Measurements from ENCODE around the gene ATP8A2. TPM values are rescaled to one million over a fixed set of nuclear protein-coding genes. Genes with fewer than 3 reads are reported as not detected.
A peak's percentile ranks its signal among the peaks of the same experiment; 100 is the strongest.

The ATP8A2 gene
- polyA plus RNA-seq, 1 donor from 2014 or later, result 11.9 TPM

- H3K4me3 ChIP-seq (ENCODE audit: low read length), result no peak overlapping the region
- H3F3A ChIP-seq (ENCODE audit: insufficient read depth, low read length, poor library complexity, severe bottlenecking), result no peaks in the 10 kb centered on the region
- H3K9ac ChIP-seq (ENCODE audit: low read length), result no peak overlapping the region
- H3K9me2 ChIP-seq (ENCODE audit: insufficient read depth, low read length), result no peaks in the 10 kb centered on the region
- no peaks in the 10 kb centered on the region for H3K36me3 ChIP-seq (ENCODE audit: insufficient read depth, low read length)
- peaks cover 6% of the 10 kb centered on the region for H3K9me3 ChIP-seq (ENCODE audit: low read length)
- H3K4me2 ChIP-seq (ENCODE audit: low read length), result no peak overlapping the region
- H3K27me3 ChIP-seq (ENCODE audit: insufficient read depth, low read depth, low read length), result no peaks in the 10 kb centered on the region
- H4K20me1 ChIP-seq (ENCODE audit: insufficient read depth), result no peaks in the 10 kb centered on the region
- no peaks in the 10 kb centered on the region for H3K79me2 ChIP-seq (replicated peaks; ENCODE audit: insufficient read depth, low read length)
- no peak for TF ChIP-seq CTCF (IDR thresholded peaks at IDR 0.05; ENCODE audit: poor library complexity, severe bottlenecking)
- no peak for TF ChIP-seq EZH2 (IDR thresholded peaks at IDR 0.05; ENCODE audit: borderline replicate concordance, insufficient read depth, low read length, poor library complexity, severe bottlenecking)
- no peak for TF ChIP-seq REST (IDR thresholded peaks at IDR 0.05; ENCODE audit: borderline replicate concordance)
- TF ChIP-seq EP300 (conservative IDR thresholded peaks at IDR 0.05; ENCODE audit: poor library complexity, severe bottlenecking), result no peak
- no peak for TF ChIP-seq MXI1 (conservative IDR thresholded peaks at IDR 0.05; ENCODE audit: poor library complexity, severe bottlenecking)
- TF ChIP-seq SMC3 (conservative IDR thresholded peaks at IDR 0.05; ENCODE audit: poor library complexity), result no peak
- no peak for TF ChIP-seq RAD21 (conservative IDR thresholded peaks at IDR 0.05)
- H3K27ac ChIP-seq (ENCODE audit: low read length), result no peak overlapping the region
- no peak overlapping the region for H2AFZ ChIP-seq (ENCODE audit: low read depth, low read length)
These were observed 75.6 kb downstream of the ATP8A2 start for GRCh38 chr13:25447396-25447795.

GRCh38 chr13:25453850-25454365 lies 82.1 kb downstream of the ATP8A2 start:
- no peak overlapping the region for H3K27ac ChIP-seq (ENCODE audit: low read length)
- H3K79me2 ChIP-seq (replicated peaks; ENCODE audit: insufficient read depth, low read length), result no peaks in the 10 kb centered on the region
- no peaks in the 10 kb centered on the region for H3K9me3 ChIP-seq (ENCODE audit: low read length)
- H3K9me2 ChIP-seq (ENCODE audit: insufficient read depth, low read length), result no peaks in the 10 kb centered on the region
- no peak overlapping the region for H3K9ac ChIP-seq (ENCODE audit: low read length)
- no peak overlapping the region for H3K4me2 ChIP-seq (ENCODE audit: low read length)
- H3K4me3 ChIP-seq (ENCODE audit: low read length), result no peak overlapping the region
- H3K27me3 ChIP-seq (ENCODE audit: insufficient read depth, low read depth, low read length), result no peaks in the 10 kb centered on the region
- H2AFZ ChIP-seq (ENCODE audit: low read depth, low read length), result no peak overlapping the region
- TF ChIP-seq EP300 (conservative IDR thresholded peaks at IDR 0.05; ENCODE audit: poor library complexity, severe bottlenecking), result peak; percentile 45
- TF ChIP-seq POLR2AphosphoS5 (IDR thresholded peaks at IDR 0.05), result peak; percentile 19
- no peak for TF ChIP-seq EZH2 (IDR thresholded peaks at IDR 0.05; ENCODE audit: borderline replicate concordance, insufficient read depth, low read length, poor library complexity, severe bottlenecking)
- no peaks in the 10 kb centered on the region for H3K36me3 ChIP-seq (ENCODE audit: insufficient read depth, low read length)
- H3F3A ChIP-seq (ENCODE audit: insufficient read depth, low read length, poor library complexity, severe bottlenecking), result no peaks in the 10 kb centered on the region
- H4K20me1 ChIP-seq (ENCODE audit: insufficient read depth), result no peaks in the 10 kb centered on the region

- no peaks in the 10 kb centered on the region for H3K27me3 ChIP-seq (ENCODE audit: insufficient read depth, low read depth, low read length)
- H3K79me2 ChIP-seq (replicated peaks; ENCODE audit: insufficient read depth, low read length), result no peaks in the 10 kb centered on the region
- no peak overlapping the region for H2AFZ ChIP-seq (ENCODE audit: low read depth, low read length)
- no peak overlapping the region for H3K4me3 ChIP-seq (ENCODE audit: low read length)
- H3K9me3 ChIP-seq (ENCODE audit: low read length), result no peaks in the 10 kb centered on the region
- H3K4me2 ChIP-seq (ENCODE audit: low read length), result no peak overlapping the region
- no peaks in the 10 kb centered on the region for H3K36me3 ChIP-seq (ENCODE audit: insufficient read depth, low read length)
- H3K27ac ChIP-seq (ENCODE audit: low read length), result no peak overlapping the region
- TF ChIP-seq SMC3 (conservative IDR thresholded peaks at IDR 0.05; ENCODE audit: poor library complexity), result no peak
- no peak for TF ChIP-seq EP300 (conservative IDR thresholded peaks at IDR 0.05; ENCODE audit: poor library complexity, severe bottlenecking)
- no peak for TF ChIP-seq TAF1 (IDR thresholded peaks at IDR 0.05; ENCODE audit: low read depth)
- no peak for TF ChIP-seq CTCF (IDR thresholded peaks at IDR 0.05; ENCODE audit: poor library complexity, severe bottlenecking)
- TF ChIP-seq EZH2 (IDR thresholded peaks at IDR 0.05; ENCODE audit: borderline replicate concordance, insufficient read depth, low read length, poor library complexity, severe bottlenecking), result no peak
- no peak for TF ChIP-seq RAD21 (conservative IDR thresholded peaks at IDR 0.05)
- TF ChIP-seq REST (IDR thresholded peaks at IDR 0.05; ENCODE audit: borderline replicate concordance), result no peak
- TF ChIP-seq POLR2AphosphoS5 (IDR thresholded peaks at IDR 0.05), result no peak
- TF ChIP-seq MXI1 (conservative IDR thresholded peaks at IDR 0.05; ENCODE audit: poor library complexity, severe bottlenecking), result no peak
- no peak overlapping the region for H3K9ac ChIP-seq (ENCODE audit: low read length)
- no peaks in the 10 kb centered on the region for H4K20me1 ChIP-seq (ENCODE audit: insufficient read depth)
- no peaks in the 10 kb centered on the region for H3K9me2 ChIP-seq (ENCODE audit: insufficient read depth, low read length)
- no peaks in the 10 kb centered on the region for H3F3A ChIP-seq (ENCODE audit: insufficient read depth, low read length, poor library complexity, severe bottlenecking)
These were observed 83.4 kb downstream of the ATP8A2 start for GRCh38 chr13:25455146-25455545.
